ENCODE measurements around the gene USP10. TPM values are rescaled to one million over a fixed set of nuclear protein-coding genes. Genes with fewer than 3 reads are reported as not detected.

Gene USP10
- polyA plus RNA-seq, 1 experiment, result 55.1 TPM

GRCh38 chr16:84699147-84699711 lies 571 bp upstream of the USP10 start:
- no peaks in the 10 kb centered on the region for H3K27me3 ChIP-seq (ENCODE audit: control insufficient read depth, insufficient read depth, low read length)
- no peaks in the 10 kb centered on the region for H3K36me3 ChIP-seq (ENCODE audit: control insufficient read depth, insufficient read depth, low read length)
- H3K4me3 ChIP-seq (ENCODE audit: low read depth, low read length), result peak overlapping the region; percentile 83
- TF ChIP-seq, protein P1, sequence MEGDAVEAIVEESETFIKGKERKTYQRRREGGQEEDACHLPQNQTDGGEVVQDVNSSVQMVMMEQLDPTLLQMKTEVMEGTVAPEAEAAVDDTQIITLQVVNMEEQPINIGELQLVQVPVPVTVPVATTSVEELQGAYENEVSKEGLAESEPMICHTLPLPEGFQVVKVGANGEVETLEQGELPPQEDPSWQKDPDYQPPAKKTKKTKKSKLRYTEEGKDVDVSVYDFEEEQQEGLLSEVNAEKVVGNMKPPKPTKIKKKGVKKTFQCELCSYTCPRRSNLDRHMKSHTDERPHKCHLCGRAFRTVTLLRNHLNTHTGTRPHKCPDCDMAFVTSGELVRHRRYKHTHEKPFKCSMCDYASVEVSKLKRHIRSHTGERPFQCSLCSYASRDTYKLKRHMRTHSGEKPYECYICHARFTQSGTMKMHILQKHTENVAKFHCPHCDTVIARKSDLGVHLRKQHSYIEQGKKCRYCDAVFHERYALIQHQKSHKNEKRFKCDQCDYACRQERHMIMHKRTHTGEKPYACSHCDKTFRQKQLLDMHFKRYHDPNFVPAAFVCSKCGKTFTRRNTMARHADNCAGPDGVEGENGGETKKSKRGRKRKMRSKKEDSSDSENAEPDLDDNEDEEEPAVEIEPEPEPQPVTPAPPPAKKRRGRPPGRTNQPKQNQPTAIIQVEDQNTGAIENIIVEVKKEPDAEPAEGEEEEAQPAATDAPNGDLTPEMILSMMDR (IDR thresholded peaks at IDR 0.05; ENCODE audit: insufficient read depth, low read depth, low read length), result no peak
- ChIA-PET POLR2A (no interaction called here), CTCF (interaction anchor here (1.1 kb wide), 1 partner anchor 10 kb away, joined by 3 read pairs; no protein-coding TSS in a partner anchor)
- DNase-seq (ENCODE audit: low read depth), result no peak

GRCh38 chr16:84700446-84701300 lies 873 bp downstream of the USP10 start:
- TF ChIP-seq, protein P1 (IDR thresholded peaks at IDR 0.05; ENCODE audit: insufficient read depth, low read depth, low read length), result no peak

GRCh38 chr16:84703681-84704080 lies 3.9 kb downstream of the USP10 start:
- no peak overlapping the region for H3K4me3 ChIP-seq (ENCODE audit: low read depth, low read length)
- no peaks in the 10 kb centered on the region for H3K27me3 ChIP-seq (ENCODE audit: control insufficient read depth, insufficient read depth, low read length)
- ChIA-PET CTCF (interaction anchor here (1.0 to 1.5 kb wide), 4 partner anchors 16 to 35 kb away, joined by 3 to 6 read pairs (median 4); no protein-coding TSS in a partner anchor), POLR2A (no interaction called here)
- TF ChIP-seq, protein P1 (IDR thresholded peaks at IDR 0.05; ENCODE audit: insufficient read depth, low read depth, low read length), result no peak
- no peaks in the 10 kb centered on the region for H3K36me3 ChIP-seq (ENCODE audit: control insufficient read depth, insufficient read depth, low read length)
- no peak for DNase-seq (ENCODE audit: low read depth)

More at GRCh38 chr16:84700446-84701300, 873 bp downstream of the USP10 start:
- ChIA-PET POLR2A (interaction anchor here (0.6 kb wide), 1 partner anchor 168 kb away, joined by 5 read pairs; no protein-coding TSS in a partner anchor), CTCF (interaction anchor here (0.6 to 2.7 kb wide), 7 partner anchors 10 to 51 kb away, joined by 3 to 21 read pairs (median 5); no protein-coding TSS in a partner anchor)
- no peaks in the 10 kb centered on the region for H3K27me3 ChIP-seq (ENCODE audit: control insufficient read depth, insufficient read depth, low read length)
- peak overlapping the region; percentile 83 for H3K4me3 ChIP-seq (ENCODE audit: low read depth, low read length)
- DNase-seq (ENCODE audit: low read depth), result no peak
- H3K36me3 ChIP-seq (ENCODE audit: control insufficient read depth, insufficient read depth, low read length), result no peaks in the 10 kb centered on the region

- CTCF ChIA-PET, result interaction anchor here (1.0 to 1.5 kb wide), 3 partner anchors 16 to 34 kb away, joined by 3 to 5 read pairs (median 4); no protein-coding TSS in a partner anchor
- DNase-seq (ENCODE audit: low read depth), result no peak
- no peaks in the 10 kb centered on the region for H3K36me3 ChIP-seq (ENCODE audit: control insufficient read depth, insufficient read depth, low read length)
- TF ChIP-seq, protein P1 (IDR thresholded peaks at IDR 0.05; ENCODE audit: insufficient read depth, low read depth, low read length), result no peak
- POLR2A ChIA-PET, result no interaction called here
- no peaks in the 10 kb centered on the region for H3K27me3 ChIP-seq (ENCODE audit: control insufficient read depth, insufficient read depth, low read length)
- no peak overlapping the region for H3K4me3 ChIP-seq (ENCODE audit: low read depth, low read length)
Measured at GRCh38 chr16:84704253-84704652, 4.5 kb downstream of the USP10 start.

DNA sequence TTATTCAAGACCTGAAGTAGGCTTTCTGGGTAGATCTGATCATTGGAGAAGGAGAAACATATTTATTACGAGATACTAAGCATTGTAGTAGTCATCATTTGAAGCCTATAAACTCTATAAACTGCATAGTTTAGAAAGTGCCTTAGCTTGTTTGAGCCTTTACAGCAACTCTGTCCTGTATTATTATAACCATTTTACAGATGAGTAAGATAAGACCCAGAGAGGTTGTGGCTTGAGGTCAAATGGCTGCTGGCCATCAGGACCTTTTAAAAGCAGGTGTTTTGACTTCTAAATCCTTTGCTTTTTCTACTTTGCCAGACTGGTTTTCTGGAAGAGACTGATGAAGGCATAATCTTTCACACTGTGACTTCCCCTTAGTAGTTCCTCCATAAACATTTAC lies 7.1 kb downstream of the USP10 start:
- TF ChIP-seq, protein P1 (IDR thresholded peaks at IDR 0.05; ENCODE audit: insufficient read depth, low read depth, low read length), result no peak
- Histone ChIP-seq H3K27me3 (ENCODE audit: control insufficient read depth, insufficient read depth, low read length) (no peaks in the 10 kb centered on the region), H3K36me3 (ENCODE audit: control insufficient read depth, insufficient read depth, low read length) (no peaks in the 10 kb centered on the region), H3K4me3 (ENCODE audit: low read depth, low read length) (no peak overlapping the region)
- ChIA-PET POLR2A (no interaction called here), CTCF (no interaction called here)
- DNase-seq (ENCODE audit: low read depth), result no peak
